ENCODE results near the gene MROH7. TPM values are rescaled to one million over a fixed set of nuclear protein-coding genes. Genes with fewer than 3 reads are reported as not detected.

MROH7 gene
- total RNA-seq, 4 donors from 2014 or later = 5.7 to 25.2 (median 13.3) TPM

DNA sequence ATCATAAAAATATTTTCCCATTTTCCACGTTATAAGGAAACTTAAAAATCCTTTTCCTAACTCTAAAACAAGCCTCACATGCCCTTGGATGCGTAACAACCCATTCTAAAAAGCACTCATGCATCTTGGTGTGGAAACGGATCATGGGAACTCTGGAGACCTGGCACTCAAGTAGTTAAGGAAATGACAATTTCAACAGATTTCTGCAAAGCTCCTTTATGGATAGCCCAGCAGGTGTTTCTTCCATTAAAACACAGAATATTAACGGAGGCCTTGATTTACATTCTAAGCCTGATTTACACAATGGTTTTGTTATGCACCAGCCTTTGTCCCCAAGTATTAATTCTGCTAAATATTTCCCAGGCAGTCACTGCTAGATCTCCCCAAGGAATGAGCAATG, 109.8 kb downstream of the MROH7 start:
- Histone ChIP-seq H3K4me3 (no peak overlapping the region), H3K36me3 (peaks cover 0 to 13% of the 10 kb centered on the region in 2 donors), H3K27ac (no peak overlapping the region), H3K4me1 (no peaks in the 10 kb centered on the region), H3K27me3 (no peaks in the 10 kb centered on the region), H3K9me3 (no peaks in the 10 kb centered on the region)
- no peak for TF ChIP-seq POLR2A (IDR thresholded peaks at IDR 0.05)
- TF ChIP-seq, protein P1, sequence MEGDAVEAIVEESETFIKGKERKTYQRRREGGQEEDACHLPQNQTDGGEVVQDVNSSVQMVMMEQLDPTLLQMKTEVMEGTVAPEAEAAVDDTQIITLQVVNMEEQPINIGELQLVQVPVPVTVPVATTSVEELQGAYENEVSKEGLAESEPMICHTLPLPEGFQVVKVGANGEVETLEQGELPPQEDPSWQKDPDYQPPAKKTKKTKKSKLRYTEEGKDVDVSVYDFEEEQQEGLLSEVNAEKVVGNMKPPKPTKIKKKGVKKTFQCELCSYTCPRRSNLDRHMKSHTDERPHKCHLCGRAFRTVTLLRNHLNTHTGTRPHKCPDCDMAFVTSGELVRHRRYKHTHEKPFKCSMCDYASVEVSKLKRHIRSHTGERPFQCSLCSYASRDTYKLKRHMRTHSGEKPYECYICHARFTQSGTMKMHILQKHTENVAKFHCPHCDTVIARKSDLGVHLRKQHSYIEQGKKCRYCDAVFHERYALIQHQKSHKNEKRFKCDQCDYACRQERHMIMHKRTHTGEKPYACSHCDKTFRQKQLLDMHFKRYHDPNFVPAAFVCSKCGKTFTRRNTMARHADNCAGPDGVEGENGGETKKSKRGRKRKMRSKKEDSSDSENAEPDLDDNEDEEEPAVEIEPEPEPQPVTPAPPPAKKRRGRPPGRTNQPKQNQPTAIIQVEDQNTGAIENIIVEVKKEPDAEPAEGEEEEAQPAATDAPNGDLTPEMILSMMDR (IDR thresholded peaks at IDR 0.05) = no peak
- no peak for TF ChIP-seq POLR2AphosphoS5 (IDR thresholded peaks at IDR 0.05)
- TF ChIP-seq EP300 (IDR thresholded peaks at IDR 0.05) = no peak
- 59 to 82% methylated on average over 4 of the region's 4 CpGs for WGBS, 2 donors (ENCODE audit: low coverage in 1 of 2)
- no peak for ATAC-seq

DNA sequence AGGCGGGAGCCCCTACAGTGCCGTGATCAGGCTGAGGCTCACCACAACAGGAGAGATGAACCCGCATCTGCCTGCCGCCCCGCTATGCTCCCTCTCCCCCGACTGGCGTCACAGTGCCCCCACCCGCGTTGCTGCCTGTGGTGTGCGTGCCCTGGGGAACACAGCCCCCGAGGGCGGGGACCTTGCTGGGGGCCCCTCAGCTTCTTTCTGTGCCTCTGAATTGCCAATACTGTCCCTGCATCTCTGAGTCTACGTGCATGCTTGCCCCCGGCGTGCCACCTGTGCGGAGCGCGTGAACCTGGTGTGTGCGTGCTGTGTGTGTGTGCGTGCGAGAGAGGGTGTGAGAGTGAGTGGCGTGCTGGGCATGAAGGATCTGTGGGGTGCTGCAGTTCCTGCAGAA, 112.5 kb downstream of the MROH7 start:
- Histone ChIP-seq H3K27me3 (no peaks in the 10 kb centered on the region), H3K36me3 (peaks cover 0 to 39% of the 10 kb centered on the region in 2 donors), H3K4me1 (no peaks in the 10 kb centered on the region), H3K9me3 (no peaks in the 10 kb centered on the region), H3K4me3 (no peak overlapping the region), H3K27ac (no peak overlapping the region)
- no peak for ATAC-seq
- TF ChIP-seq POLR2AphosphoS5 (IDR thresholded peaks at IDR 0.05) (no peak), POLR2A (IDR thresholded peaks at IDR 0.05) (no peak)
- 90 to 98% methylated on average over 2 to 7 of the region's 22 CpGs for WGBS, 2 donors (ENCODE audit: low coverage in 1 of 2)

DNA sequence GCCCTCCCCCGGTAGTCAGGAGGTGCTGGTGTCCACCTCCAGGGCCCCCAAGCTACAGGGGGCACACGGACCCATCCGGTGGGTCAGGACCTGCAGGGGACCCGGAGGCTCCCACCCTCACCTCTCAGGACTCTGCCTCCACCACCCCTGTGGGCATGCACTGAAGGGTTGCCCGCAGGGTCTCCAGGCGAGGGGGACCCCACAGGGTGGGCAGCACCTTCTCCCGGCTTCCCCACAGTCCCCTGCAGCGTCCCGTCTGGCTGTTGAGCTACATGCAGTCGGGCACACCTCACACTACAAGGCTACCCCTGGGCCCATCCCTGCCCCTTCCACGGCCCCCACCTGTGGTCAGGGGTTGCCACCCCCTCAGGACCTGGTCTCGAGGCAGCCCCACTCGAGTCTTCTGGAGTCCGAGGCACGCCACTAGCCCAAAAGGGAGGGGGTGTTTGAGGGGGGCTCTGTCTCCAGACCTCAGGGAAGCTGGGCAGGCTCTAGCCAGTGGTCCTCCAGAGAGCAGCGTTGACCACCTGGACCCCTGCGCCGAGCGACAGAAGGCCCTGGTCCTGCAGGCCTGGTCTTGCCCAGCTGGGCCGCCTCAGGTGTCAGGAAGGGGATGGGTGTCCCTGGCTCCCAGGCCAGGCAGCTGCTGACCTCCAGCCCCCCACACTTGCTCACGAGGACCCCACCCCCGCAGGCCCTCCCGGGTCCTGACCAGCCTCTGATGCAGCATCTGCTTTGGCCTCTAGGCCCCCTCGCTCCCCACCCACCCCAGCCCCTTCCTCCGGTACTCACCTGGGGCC, 113.1 kb downstream of the MROH7 start:
- Histone ChIP-seq H3K36me3 (peaks cover 0 to 44% of the 10 kb centered on the region in 2 donors), H3K9me3 (no peaks in the 10 kb centered on the region), H3K4me3 (no peak overlapping the region), H3K27me3 (no peaks in the 10 kb centered on the region), H3K4me1 (no peaks in the 10 kb centered on the region), H3K27ac (no peak overlapping the region)
- 60 to 80% methylated on average over 1 to 2 of the region's 25 CpGs for WGBS, 2 donors (ENCODE audit: low coverage in 1 of 2)
- no peak for ATAC-seq
- TF ChIP-seq POLR2AphosphoS5 (IDR thresholded peaks at IDR 0.05) (no peak), EP300 (IDR thresholded peaks at IDR 0.05) (no peak), POLR2A (IDR thresholded peaks at IDR 0.05) (no peak)
- TF ChIP-seq, protein P1 (IDR thresholded peaks at IDR 0.05) = no peak

DNA sequence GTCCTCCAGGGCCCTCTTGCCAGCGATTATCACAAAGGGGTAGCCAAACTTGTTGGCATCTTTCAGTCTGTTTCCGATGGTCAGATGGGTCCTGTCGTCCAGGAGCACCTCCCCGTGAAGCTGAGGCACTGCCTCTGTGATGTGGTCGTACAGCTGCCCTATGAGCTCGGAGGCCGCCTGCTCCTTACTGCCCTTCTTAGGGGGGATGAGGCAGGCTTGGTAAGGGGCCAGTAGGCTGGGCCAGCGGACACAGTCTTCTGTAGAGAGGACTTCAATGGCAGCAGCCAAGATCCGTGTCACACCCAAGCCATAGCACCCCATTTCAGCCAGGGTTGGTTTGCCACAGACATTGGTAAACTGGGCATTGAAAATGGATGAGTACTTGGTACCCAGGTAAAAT, 116.2 kb downstream of the MROH7 start:
- Histone ChIP-seq H3K9me3 (no peaks in the 10 kb centered on the region), H3K36me3 (peaks cover 0 to 44% of the 10 kb centered on the region in 2 donors), H3K27ac (no peak overlapping the region), H3K4me1 (peaks cover 0 to 2% (median 0%) of the 10 kb centered on the region in 3 donors), H3K27me3 (no peaks in the 10 kb centered on the region), H3K4me3 (no peak overlapping the region)
- no peak for ATAC-seq
- WGBS, 2 donors (ENCODE audit: low coverage in 1 of 2) = 93% methylated on average over 2 of the region's 9 CpGs; no CpG with 5 or more reads in 1 of the 2 donors
- TF ChIP-seq, protein P1 (IDR thresholded peaks at IDR 0.05) = no peak
- TF ChIP-seq EP300 (IDR thresholded peaks at IDR 0.05) (no peak), POLR2AphosphoS5 (IDR thresholded peaks at IDR 0.05) (no peak), POLR2A (IDR thresholded peaks at IDR 0.05) (no peak)

DNA sequence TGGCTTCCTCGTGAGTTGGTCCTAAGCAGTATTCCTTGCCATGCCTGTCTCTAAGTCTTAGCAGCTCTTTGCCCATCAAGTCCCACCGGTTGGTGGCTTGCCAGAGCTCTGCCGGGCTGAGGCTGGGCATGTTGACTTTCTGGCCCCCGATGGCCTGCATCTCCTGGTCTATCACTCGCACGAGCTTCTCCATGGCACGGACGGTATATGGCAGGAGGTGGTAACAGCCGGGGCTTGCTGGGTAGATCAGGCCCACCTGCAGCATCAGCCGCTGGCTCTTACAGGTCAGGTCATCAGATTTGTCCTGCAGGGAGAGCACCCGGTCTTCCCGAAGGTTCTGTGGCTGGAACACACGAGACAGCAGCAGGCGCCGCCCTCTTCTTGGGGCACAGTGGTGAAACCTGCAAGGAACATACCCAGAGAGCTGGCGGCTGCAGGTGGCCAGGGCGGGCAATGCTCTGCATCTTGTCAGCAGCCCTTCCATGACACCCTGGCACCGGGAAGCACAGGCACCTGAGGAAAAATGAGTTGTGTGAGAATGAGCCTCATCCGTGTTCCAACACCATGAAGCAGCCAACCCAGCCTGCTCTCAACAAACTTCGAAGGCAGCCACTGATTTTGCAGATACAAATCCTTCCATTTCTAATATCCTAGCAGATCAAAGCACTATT, 117.2 kb downstream of the MROH7 start:
- Histone ChIP-seq H3K4me1 (peaks cover 0 to 12% (median 7%) of the 10 kb centered on the region in 3 donors), H3K27me3 (no peaks in the 10 kb centered on the region), H3K27ac (no peak overlapping the region), H3K4me3 (no peak overlapping the region), H3K9me3 (no peaks in the 10 kb centered on the region), H3K36me3 (peaks cover 0 to 44% of the 10 kb centered on the region in 2 donors)
- ATAC-seq = no peak
- 78 to 81% methylated on average over 2 of the region's 20 CpGs for WGBS, 2 donors (ENCODE audit: low coverage in 1 of 2)
- TF ChIP-seq EP300 (IDR thresholded peaks at IDR 0.05) = no peak
- TF ChIP-seq, protein P1 (IDR thresholded peaks at IDR 0.05) = no peak
- TF ChIP-seq POLR2A (IDR thresholded peaks at IDR 0.05) = no peak
- no peak for TF ChIP-seq POLR2AphosphoS5 (IDR thresholded peaks at IDR 0.05)

Other genes starting within 250 kb of the MROH7 start
- gene SSBP3, start 235.4 kb upstream of the MROH7 start, total RNA-seq = 10 to 100 TPM; 40.8 to 46.7 (median 45.5) TPM
- 10 to 100 TPM in 3 of 4 donors, 1 to 10 TPM in 1; 4.4 to 40.5 (median 10.9) TPM for gene ACOT11, start 93.6 kb upstream of the MROH7 start, total RNA-seq
- not detected for gene FAM151A, start 18.3 kb upstream of the MROH7 start, total RNA-seq
- gene TTC4, start 74.1 kb downstream of the MROH7 start, total RNA-seq = 10 to 100 TPM; 11.2 to 38.6 (median 14.3) TPM
- gene PARS2, start 122.7 kb downstream of the MROH7 start, total RNA-seq = 1 to 10 TPM; 2.2 to 6.4 (median 5.6) TPM
- gene TTC22, start 159.5 kb downstream of the MROH7 start, total RNA-seq = 1 to 10 TPM in 2 of 4 donors, under 1 TPM in 1, not detected in 1; 0.93 to 7.3 (median 1.0) TPM
- gene DHCR24, start 245.4 kb downstream of the MROH7 start, total RNA-seq = 10 to 100 TPM in 3 of 4 donors, 1 to 10 TPM in 1; 7.9 to 31.9 (median 15.9) TPM